HG02938 (cell line): ENCODE results near the gene ASTN2.

ENCODE experiments used
- ATAC-seq: cut with Tn5 transposase; IDR thresholded peaks from one replicate; pipeline ENCODE4 v1.9.1; 2021; ENCODE audit warnings: mild to moderate bottlenecking, moderate library complexity; ENCODE audit not compliant: unreplicated experiment

The ASTN2 gene

DNA sequence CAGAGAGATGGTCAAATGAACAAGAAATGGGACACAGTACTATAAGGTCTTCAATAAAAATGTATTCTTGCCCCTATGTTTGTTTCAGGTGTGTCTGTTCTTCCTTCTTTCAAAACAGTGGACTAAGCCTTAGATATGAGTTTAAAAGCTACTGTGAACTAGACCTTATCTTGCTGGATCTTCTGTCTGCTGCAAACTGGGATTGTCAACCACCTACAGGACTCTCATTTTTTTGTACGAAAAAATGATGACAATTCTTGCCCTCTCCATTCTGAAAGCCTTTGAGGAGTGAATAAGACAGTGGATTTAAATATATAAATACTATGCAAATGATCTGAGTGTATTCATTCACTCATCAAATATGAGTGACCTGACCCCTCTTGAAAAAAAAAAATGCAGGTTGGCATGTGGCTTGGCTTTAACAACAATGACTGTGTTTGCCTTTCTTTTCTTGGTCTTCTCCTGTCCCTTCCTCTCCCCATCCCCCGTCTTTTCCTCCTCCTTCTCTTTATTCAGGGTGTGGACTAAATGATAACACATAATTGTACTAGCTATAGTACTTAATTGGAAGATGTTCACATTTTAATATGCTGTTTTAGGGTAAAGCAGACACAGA, 963.2 kb downstream of the ASTN2 start:
- no peak for ATAC-seq

DNA sequence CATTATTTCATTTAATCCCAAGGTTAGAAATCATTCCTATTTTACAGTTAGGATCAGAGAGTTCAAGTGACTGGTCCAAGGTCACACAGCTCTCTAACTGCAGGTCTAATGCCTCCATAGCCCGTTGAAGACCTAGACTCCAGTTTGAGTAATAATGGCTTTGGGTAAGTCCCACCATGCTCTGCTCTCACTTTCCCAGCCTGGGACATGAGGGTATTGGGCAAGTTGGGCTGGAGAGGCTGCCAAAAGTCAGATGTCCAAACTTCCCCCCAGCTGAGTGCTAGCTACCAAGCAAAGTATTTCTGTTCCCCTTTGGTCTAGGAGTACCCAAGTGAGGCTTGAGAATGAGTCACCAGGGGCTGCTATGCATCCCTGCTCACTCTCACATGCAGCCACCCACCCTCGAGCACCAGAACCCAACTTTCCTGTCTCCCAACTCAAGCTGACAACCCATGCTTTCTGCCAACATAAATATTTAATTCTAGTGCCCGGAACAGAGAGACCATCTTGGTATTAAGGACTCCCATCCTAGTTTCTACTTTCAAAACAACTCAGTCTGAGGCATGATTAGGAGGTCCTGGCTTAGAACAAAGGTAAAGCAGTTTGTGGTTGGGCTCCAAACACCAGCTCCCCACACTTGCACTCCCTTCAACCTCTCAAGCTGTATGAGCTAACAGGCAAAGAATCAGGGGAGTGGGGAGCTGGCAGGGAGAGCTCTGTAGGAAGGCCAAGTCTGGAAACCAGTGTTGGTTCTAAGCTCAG, 964.3 kb downstream of the ASTN2 start:
- peak; percentile 82 for ATAC-seq

DNA sequence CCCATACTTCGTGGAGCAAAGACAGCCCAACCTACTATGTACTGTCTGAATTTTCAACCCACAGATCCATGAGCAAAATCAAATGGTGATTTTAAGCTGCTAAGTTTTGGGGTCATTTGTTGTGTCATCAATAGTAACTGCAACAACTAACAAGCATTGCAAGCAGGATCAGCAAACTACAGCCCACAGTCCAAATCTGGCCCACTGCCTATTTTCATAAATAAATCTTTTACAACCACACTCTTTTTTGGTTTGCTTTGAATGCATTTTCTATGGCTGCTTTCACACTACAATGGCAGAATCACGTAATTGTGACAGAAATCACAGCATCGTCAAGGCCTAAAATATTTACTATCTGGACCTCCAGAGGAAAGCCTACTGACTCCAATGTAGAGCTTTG, 964.9 kb downstream of the ASTN2 start:
- no peak for ATAC-seq

DNA sequence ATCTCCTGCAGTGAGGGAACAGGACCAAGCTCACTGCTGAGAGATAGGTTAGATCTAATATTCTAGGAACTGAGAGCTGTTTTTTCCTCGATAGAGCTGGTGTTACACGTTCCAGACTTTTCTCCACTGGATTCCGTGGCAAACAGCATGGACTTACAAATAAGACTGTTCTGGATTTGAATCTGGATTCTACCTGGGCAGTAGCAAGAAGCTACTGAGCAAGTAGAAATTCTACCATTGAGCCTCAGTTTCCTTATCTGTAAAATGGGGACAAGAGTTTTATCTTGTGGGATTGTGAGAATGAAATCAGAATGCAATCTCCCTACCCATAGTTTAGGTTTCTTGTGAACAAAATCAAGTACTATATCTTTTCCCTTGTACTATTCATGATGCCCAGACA, 966.4 kb downstream of the ASTN2 start:
- no peak for ATAC-seq

DNA sequence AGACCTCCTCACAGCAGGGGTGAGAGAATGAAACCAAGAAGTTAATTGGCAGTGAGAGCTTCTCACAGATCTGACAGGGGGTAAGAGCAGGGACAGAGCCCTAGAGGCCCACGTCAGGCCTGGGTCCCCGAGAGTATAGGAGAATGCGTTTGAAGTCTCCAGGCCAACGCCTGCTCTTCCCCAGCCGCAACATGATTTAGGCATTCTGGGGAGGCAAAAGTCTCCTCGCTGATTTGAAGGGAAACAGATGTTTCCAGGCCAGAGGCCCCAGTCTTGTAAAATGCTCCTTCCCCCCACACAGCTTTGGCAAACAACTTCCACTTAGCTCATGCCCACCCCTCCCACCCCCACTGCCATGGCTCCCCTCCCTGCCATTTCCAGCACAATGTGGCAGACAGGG, 966.9 kb downstream of the ASTN2 start:
- ATAC-seq, result no peak

DNA sequence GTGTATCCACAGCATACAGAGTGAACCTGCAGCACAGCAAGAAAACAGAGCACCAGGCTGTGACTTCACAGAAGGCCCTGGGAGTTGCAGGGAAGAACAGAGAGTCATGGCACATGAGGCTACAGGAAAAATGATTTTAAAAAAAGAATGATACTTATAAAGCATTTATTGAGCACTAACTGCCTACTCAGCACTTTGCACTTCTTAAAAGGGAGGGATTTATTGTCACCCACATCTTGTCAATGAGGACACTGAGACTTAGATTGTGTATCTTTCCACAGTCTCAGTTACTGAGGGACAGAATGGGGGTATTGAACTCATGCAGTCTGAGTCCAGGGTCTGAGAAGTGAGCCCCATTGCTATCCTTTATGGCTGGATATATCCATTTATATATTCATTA, 972.3 kb downstream of the ASTN2 start:
- ATAC-seq, result no peak

DNA sequence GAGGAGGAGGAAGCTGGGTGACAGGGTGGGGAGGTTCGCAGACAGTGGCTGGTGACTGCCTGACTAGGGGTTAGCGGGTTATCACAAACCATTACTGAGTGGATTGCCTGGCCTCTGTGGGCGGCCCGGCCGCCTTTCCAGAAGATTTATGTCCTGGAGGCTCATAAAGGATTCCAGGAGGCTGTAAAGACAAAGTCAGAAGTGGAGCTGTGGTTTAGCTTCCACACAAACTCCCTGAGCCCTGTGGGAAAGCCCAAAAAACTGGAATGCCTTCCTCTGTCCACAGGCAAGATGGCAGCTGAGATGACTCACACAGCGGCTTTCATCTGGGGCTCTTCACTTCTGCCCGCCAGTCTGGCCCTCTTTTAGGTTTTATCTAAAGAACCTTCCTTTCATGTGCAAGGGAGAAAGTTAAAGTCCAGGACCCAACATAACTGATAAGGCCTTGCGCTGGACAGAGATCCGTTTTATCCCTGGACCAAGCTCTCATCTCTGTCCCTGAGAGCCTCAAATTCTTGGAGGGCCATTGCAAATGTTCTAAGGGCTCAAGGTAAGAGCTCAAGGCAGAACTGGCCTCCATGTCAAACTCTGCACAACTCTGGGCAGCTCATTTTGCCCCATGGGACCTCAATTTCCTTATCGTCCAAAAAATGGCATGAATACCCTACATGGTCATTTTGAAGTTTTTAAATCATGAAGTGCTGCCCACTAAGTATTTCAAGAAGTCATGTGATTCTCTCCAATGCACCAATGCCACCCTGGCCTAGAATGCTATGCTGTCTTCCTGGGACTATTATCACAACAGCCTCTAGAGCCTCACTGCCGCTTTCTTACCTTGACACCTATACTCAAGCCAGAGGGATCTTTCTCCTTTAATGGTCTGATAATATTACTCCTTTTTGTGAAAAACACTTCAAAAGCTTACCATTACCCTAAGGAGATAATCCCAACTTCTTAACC, 977.2 kb downstream of the ASTN2 start:
- ATAC-seq, result no peak

DNA sequence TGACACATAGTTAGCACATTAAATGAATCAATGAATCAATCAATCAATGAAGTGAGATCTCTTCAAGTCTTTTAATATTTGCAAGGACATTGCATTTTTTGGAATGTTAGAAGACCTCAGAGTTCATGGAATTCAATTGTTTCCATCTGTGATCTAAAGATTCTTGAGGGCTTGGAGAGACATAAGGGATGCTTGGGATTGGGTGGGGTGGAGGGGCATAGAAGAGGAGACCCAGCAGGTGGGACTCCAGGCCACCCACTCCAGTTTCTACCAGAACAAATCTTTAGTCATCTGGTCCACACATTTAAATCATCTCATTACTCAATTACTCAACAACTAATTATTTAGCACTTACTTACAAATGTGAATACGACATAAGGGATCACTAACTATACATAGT, 978.7 kb downstream of the ASTN2 start:
- ATAC-seq, result no peak

DNA sequence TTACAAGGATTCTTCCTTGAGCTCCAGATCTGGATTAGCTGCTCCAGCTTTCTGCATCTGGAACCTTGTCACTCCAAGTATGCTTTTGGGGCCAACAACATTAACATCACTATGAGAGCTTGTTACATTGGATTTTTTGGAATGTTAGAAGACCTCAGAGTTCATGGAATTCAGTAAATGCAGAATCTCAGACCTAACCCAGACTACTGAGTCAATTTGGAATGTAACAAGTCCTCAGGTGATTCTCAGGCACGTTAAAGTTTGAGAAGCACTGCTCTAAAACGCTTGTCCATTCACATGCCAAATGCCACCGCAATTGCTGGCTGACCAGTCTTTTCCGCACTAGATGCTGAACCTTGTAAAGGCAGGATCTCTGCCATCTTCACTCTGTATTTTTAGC, 979.2 kb downstream of the ASTN2 start:
- ATAC-seq, result no peak

DNA sequence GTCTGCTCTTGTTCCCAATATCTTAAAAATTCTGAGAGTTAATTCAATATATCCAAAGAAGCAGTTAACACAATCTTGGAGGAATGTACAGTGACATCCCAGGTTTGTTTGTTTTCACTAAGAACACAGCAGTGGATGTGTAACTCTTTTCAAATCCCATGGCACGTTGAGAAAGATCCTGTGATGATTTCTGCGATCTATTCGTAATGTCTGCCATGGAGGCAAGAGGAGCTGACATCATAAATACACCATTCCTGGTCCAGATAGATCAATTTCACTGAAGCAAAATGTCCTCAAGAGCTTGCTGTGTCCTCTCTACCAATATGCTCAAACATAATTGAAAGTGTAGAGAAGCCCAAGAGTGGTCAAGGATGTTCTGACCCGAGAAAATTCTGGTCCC, 980.5 kb downstream of the ASTN2 start:
- ATAC-seq, result no peak

DNA sequence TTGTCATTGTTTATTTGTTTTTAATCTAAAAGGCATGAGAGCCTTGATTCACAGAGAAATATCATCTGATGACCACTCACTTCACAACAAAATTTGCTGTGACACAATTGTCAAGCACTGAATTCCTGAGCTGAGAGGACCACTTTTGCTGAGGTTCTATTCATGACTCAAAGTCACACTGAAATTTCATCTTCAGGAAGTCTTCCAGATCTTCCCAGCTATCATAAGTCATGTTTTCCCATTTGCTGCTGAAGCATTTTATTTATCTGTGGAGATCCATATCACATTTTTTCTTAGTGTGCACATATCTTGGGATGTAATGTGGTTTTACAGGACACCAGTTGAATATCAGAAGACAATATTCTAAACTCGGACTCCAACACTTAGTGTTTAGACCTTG, 982.8 kb downstream of the ASTN2 start:
- no peak for ATAC-seq

DNA sequence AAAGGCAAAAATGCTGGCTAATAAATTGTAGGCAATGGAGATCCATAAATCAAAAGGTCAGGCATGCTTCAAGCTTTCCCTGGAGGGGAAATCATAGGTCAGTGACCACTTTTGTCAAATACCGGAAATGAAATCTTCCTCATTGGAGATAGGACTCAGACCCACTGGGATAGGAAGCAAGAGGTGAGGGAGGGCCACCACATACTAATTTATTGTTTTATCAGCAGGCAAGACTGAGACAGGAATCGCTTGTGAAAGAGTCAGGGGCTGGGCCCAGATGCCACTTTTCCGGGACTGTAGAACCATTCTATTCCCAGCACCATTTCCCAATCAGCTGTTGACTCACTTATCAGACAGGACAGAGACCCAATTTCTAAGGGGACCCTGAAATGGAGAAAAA, 984.0 kb downstream of the ASTN2 start:
- ATAC-seq, result no peak

DNA sequence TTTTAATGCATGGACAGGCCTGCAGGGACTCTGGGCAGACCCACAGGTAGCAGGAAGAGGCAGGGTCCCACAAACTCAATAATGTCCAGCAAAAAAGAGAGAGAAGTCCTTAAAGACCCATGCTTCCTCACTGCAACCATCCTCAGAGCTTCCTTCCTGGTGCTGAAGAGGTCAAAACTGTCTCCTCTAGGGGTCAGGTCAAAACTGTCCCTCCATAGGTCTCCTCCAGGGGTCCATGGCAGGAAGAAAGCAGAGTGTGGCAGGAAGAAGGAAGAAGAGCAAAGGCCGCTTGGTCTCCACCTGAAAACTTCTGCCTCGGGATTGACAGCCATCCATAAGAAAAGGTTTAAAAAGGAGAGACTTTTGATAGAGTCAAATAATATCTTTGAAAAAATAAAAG, 989.6 kb downstream of the ASTN2 start:
- no peak for ATAC-seq

DNA sequence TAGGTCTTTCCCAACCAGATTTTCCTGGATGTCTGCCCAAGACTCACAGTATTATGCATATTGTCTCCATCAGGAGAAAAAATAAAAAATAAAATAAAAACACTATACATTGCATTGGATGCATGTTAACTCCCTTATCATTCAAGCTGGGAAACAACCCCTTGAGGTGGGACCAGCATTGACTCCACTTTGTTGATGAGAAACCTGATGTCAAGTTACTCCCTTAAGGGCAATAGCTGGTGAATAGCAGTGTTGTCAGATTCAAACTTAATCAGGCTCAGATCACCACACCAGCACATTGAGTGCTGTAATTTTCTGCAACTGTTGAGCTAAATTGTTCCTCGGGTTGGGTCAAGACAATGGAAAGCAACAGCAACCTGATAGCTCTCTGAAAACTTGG, 991.7 kb downstream of the ASTN2 start:
- no peak for ATAC-seq

DNA sequence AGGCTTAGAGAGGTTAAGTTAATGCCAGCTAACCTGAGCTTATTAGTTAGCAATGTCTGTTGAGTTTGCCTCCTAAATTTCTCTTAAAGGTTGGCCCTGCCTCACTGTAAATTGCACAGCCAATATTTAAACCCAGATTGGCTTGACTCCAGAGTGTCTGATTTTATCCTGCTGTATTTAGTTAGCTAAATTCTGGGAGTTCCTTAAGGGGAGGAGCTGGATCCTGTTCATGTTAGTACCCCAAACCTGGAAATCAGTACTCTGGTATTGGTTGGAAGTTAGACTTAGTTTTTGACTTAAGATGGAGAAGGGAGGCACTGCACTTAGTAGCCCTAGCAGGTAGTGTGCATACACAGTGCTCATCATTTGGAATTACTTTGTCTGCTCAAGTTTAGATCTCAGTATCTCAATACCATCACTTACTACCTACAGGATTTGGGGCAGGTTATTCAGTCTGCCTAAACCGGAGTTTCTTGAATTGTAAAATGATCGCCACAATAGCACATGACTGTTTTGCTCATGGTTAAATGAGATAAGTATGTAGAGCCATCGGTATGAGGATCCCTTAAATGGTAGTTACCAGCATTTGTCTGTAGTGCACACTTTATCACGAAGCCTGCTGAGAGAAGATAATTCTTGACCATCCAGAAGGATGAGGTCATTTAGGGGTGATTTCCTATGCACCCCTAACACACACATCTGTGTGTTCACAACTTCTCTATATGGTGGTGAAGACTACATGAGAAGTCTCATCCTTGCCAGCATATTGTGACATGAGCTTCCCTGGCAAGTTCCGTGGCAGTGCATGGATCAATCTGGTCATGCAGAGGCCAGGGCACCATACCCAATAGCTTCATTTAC, 992.5 kb downstream of the ASTN2 start:
- ATAC-seq, result no peak

DNA sequence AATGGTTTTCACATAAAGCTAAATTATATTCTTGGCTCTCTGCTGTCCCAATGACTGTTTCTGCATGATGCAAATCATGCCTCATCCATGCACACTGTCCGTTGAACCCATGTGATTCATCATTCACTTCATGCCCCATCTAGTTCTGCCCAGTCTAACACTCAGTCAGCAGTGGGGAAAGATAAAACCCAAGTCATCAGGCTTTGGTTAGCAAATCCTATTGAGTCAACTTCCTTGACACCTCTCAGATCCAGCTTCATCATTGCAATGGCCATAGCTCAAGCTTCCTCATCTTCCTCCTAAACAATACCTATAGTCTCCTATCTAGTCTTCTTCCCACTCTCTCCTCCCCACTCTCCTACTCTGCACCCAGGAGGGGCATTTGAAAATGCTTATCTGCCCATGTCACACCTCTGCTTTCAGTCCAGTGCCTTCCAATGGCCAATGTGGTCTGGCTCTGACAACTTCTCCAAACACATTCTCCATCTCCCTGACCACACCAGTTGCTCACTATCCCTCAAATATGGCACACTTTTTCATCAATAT, 993.8 kb downstream of the ASTN2 start:
- ATAC-seq, result no peak

DNA sequence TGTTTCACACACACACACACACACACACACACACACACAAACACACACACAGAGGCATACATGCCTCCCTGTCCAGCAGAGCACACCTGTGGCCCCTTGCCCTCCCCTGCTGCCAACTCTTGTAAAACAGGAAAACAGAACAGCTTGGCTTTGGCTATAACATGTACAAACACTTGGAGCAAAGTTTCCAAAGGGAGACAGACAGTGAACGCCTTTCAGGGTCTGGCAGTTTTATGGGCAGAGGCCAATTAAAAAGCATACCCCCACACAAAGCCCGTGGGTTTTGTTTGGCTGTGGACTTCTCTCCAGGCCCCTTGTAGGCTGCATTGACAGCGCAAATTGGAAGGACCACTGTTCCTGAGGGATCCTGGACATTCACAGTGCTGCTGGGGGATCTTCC, 995.7 kb downstream of the ASTN2 start:
- ATAC-seq, result no peak

DNA sequence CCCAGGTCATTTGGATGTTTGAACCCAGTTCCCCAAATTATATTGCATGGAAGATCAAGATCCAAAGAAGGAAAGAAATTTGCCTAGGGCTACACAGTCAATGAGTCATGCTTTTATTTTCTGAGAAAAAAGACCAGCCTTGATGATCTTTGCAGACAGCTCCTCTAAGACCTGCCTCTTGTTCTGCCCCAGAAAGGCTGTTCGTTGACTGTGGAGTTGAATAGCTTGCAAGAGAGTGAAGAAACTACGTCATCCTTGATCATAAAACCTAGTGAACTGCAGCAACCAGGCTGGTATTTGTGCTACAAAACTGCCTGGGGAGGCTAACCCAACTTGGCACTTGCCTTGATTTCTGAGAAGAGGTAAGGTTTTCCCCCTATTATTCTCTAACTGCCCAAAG, 997.4 kb downstream of the ASTN2 start:
- ATAC-seq, result no peak

DNA sequence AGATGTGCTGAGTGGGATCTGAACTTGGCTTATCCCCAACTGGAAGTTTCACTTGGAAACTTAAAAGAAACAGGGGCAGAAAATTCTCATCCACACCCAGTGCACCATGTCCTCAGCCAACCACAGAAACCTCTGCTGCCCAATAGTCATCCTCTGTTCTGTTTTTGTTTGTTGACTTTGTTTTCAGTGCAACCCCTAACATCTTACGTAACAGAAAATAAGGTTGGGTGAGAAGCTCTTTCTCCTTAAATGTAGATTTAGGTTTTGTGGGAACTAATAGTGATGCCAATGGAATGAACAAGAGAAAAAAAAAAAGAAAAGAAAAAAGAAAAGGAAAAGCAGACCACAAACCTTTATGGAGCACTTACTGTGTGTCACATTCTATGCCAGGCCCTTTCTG, 998.4 kb downstream of the ASTN2 start:
- ATAC-seq, result no peak

DNA sequence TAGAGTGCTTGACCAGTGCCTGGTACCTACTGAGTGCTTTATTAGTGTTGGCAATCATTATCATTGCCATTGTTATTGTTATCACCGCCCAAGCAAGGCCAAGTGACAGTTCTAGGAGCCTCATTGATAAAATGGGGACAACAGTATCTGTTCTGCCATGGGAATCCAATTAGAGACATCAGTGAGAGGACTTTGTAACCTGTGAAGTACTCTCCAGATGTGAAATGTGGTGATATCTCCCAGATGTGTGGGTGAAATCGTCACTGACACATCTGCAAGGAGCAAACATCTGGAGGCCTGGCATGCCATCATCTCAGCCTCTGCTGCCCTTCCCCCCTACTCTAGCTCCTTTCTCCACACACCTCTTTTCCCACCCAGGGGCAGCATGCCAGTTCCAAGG, 1000.5 kb downstream of the ASTN2 start:
- no peak for ATAC-seq

DNA sequence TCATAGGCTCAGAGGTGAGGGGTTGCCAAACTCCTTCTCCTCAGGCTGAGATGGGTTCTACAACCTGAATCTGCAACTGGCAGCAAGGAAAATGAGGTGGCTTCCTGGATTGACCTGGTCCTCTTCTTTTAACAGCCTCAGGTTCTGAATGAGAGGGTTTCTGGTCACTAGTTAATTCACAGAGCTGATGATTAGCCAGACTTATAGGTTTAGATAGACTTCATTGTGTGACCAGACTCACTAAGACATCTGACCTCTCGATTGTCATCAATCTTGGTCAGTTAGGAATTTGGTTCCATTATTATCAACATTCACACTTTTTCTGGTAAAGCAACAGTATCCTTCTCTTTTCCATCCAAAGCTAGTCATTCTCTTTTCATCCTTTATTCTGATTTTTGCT, 1003.4 kb downstream of the ASTN2 start:
- no peak for ATAC-seq
